K562 treated with DMSO at 1 percent for 24 hours (cell line): Measurements from ENCODE around the gene ZIC5. TPM values are rescaled to one million over a fixed set of nuclear protein-coding genes. Genes with fewer than 3 reads are reported as not detected.

ENCODE experiments used
- total RNA-seq: library from RNA; unstranded; fragments of 300-600 nt; gene quantifications from 2 replicates; pipeline ENCODE4 v1.2.3, GENCODE V29; 2022; ENCODE audit warnings: low read depth; ENCODE audit not compliant: insufficient read depth

ZIC5 gene
- total RNA-seq = 0.23 and 0.73 TPM in 2 replicates

DNA sequence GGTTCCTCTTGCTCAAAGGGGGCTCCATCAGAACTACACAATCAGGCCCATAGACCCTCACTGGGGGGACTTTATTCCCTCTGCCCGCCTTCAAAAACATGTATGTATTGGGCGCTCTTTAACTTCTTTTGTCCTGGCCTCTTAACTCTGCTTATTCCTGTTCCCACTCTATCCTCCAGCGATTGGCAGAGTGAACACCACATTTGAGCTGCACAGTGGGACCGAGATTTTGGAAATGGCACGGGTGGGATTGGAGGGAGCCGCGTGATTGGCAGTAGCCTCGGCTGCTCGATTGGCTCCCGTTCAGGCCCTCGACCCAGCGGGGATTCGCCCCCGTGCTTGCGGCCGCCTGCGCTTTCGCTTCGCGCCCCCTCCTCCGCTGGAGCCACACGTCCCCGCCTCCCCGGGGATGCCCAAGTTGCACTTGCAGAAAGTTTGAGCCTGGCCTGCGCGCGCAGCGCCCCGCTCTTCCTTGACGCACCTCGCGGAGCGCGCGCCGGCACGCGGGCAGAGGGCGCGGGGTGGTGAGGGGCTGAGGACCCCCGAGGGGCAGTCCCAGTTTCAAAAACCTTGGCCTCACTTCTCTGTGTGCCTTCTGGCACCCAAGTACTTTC, at the start of gene ZIC5:
TSS of gene ZIC5 (minus strand) at position 192 of the 614 bp plus-strand sequence. CDS start at position 28, 164 bp downstream.

DNA sequence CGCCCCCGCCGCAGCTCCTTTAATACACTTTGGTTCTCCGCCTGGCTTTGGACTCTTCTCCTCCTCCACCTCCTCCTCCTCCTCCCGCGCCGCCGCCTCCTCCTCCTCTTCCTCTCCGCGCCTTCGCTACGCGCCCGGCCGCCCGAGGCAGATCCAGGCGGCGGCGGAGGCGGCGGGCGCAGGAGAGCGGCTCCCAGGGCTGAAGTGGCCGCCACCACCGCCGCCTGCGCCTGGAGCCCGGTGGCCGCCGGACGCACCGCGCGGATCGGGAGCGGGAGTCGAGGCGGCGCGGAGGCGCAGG, 10.1 kb upstream of the ZIC5 start, which contains the start of gene ZIC2:
TSS of gene ZIC2 (plus strand) at position 50 of the 301 bp plus-strand sequence. CDS start 281 bp downstream, outside the sequence.

Other genes with a start within 250 kb of the ZIC5 start
- 6.3 and 7.1 TPM in 2 replicates for gene ZIC2, start 10.0 kb upstream of the ZIC5 start, total RNA-seq
- gene PCCA, start 117.3 kb upstream of the ZIC5 start, total RNA-seq = 6.5 and 13.4 TPM in 2 replicates